LNCaP clone FGC (cell line): ENCODE results near the gene GLP1R.

Experiments used
- DNase-seq: peaks from one replicate; pipeline ENCODE4 v3.0.0-alpha.2; 2011; ENCODE audit warnings: low read depth
- H3K4me3 ChIP-seq: 2 replicates; pipeline ENCODE4 v1.5.1; 2011; ENCODE audit warnings: mild to moderate bottlenecking, low read depth, low read length, control low read depth
- CTCF ChIP-seq: IDR thresholded peaks from 2 replicates; pipeline ENCODE4 v1.5.1; 2012; ENCODE audit warnings: mild to moderate bottlenecking; ENCODE audit not compliant: control insufficient read depth, insufficient read depth; ENCODE audit errors: extremely low read depth

GLP1R gene

GRCh38 chr6:39048481-39049399, at the start of gene GLP1R:
TSS of gene GLP1R (plus strand) at chr6:39048781. CDS start at chr6:39048841, 60 bp downstream.
- no peak within 1 kb of the TSS for H3K4me3 ChIP-seq
- no peak for TF ChIP-seq CTCF
- no peak for DNase-seq

GRCh38 chr6:39003072-39003471, 45.5 kb upstream of the GLP1R start:
- no peak overlapping the region for H3K4me3 ChIP-seq
- no peak for DNase-seq
- TF ChIP-seq CTCF: peak; percentile 55

- no peak for TF ChIP-seq CTCF
- no peak overlapping the region for H3K4me3 ChIP-seq
- no peak for DNase-seq
Measured at GRCh38 chr6:39003492-39003891, 45.1 kb upstream of the GLP1R start.

- no peak for TF ChIP-seq CTCF
- no peak for DNase-seq
- H3K4me3 ChIP-seq: no peak overlapping the region
Measured at GRCh38 chr6:39004801-39005200, 43.8 kb upstream of the GLP1R start.

GRCh38 chr6:39005774-39006173, 42.8 kb upstream of the GLP1R start:
- no peak overlapping the region for H3K4me3 ChIP-seq
- TF ChIP-seq CTCF: no peak
- peak; percentile 63 for DNase-seq

GRCh38 chr6:39007575-39007974, 41.0 kb upstream of the GLP1R start:
- no peak overlapping the region for H3K4me3 ChIP-seq
- DNase-seq: no peak
- no peak for TF ChIP-seq CTCF
